GM19025 (cell line): ENCODE results near the gene TERB2.
"Not testable (repeated sequence)": the region's sequence is repeated elsewhere in the genome, so short reads cannot be mapped to it uniquely, and the experiment has no call there.

Source experiments
- ATAC-seq: cut with Tn5 transposase; IDR thresholded peaks from one replicate; pipeline ENCODE4 v1.9.1; 2021; ENCODE audit warnings: mild to moderate bottlenecking, low read depth, moderate library complexity; ENCODE audit not compliant: unreplicated experiment

Gene TERB2

GRCh38 chr15:44956388-44956787 is at the start of gene TERB2:
TSS of gene TERB2 (plus strand) at chr15:44956687. CDS start at chr15:44956719, 32 bp downstream.
- no peak for ATAC-seq

DNA sequence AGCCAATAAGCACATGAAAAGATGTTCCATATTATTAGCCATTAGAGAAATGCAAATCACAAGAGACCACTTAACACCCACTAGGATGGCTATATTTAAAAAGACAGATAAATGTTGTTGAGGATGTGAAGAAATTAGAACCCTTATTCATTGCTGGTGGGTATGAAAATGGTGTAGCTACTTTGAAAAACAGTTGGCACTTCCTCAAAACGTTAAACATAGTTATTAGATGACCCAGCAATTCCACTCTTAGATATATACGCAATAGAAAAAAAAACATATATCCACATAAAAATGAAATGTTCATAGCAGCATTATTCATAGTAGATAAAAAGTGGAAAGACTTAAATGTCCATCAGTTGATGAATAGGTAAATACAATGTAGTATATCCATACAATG is 47.1 kb upstream of the TERB2 start:
- ATAC-seq: no peak

DNA sequence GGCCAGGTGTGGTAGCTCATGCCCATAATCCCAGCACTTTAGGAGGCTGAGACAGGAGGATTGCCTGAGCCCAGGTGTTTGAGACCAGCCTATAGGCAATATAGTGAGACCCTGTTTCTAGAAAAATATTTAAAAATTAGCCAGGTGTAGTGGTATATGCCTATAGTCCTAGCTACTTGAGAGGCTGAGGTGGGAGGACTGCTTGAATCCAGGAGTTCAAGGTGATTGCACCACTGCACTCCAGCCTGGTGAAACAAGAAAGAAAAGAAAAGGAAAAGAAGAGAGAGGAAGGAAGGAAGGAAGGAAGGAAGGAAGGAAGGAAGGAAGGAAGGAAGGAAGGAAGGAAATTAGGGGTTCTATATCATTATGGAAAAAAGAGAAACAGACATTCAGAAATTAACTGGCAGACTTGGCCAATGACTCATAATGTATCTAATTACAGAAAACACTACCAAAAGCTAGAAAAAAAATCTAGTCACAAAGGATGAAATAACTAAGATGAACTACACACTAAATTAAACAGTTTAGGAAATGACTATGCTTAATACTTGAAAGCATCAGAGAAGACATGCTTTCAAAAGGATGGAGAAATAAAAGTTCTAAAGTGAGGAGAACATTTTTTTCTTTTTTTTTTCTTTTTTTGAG is 45.4 kb upstream of the TERB2 start:
- no peak for ATAC-seq

GRCh38 chr15:44912186-44912585 is 44.3 kb upstream of the TERB2 start:
- not testable (repeated sequence) for ATAC-seq

DNA sequence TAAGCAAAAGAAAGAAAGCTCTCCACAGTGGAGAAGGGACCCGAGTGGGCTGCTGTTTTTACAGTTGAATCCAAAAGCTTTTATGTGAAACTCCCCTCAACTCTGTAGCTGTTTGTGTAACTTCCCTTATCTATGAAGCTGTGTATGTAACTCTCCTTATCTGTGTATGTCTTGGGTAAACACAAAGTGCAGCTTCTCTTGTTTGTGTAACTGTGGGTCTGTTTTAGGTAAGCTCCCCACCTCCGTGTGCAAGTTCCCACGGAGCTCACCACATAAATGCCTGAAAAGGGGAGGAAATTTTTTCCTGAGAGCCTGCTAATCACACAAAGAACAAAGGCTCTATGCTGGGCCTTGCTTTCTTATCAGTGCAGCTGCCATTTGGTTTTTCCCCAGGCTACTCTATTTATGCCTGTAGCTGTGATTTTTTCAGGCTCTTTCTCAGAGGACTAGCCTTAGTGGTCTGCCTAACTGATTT is 43.5 kb upstream of the TERB2 start:
- ATAC-seq: not testable (repeated sequence)

DNA sequence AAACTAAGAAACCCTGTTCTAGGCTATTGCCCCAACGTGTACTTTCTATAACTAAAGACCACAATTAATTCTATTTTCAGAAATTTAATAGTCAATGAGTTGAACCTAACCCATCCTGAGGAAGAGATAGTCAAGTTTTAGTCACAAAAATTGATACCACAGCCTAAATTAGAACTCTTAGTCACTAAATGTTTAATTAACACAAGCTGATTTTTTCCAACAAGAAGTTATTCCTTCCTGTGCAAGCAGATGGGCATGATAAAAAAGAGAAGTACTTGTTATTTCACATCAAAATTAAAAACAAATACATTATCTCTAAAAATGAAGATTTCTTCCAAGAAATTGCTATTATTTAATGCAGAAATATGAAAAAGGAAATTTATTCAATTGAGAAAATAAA is 38.4 kb upstream of the TERB2 start:
- no peak for ATAC-seq

- ATAC-seq: not testable (repeated sequence)
These were observed 27.8 kb upstream of the TERB2 start for GRCh38 chr15:44928658-44929057.

GRCh38 chr15:44930283-44930682 is 26.2 kb upstream of the TERB2 start:
- not testable (repeated sequence) for ATAC-seq

- not testable (repeated sequence) for ATAC-seq
These were observed 1.8 kb downstream of the TERB2 start for GRCh38 chr15:44958302-44958701.

DNA sequence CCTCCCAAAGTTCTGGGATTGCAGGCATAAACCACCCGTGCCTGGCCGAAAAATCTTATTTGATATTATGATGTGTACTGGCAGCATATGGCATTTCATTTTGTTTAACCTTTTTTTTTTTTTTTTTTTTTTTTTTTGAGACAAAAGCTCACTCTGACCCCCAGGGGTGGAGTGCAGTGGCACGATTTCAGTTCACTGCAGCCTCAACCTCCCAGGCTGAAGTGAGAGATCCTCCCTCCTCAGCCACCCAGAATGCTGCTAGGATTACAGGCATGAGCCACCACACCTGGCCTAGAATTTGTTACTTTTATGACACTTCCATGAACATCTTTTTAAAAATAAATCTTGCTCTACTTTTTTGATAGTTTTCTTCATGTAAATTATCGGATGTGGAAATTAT is 12.0 kb downstream of the TERB2 start:
- ATAC-seq: no peak

DNA sequence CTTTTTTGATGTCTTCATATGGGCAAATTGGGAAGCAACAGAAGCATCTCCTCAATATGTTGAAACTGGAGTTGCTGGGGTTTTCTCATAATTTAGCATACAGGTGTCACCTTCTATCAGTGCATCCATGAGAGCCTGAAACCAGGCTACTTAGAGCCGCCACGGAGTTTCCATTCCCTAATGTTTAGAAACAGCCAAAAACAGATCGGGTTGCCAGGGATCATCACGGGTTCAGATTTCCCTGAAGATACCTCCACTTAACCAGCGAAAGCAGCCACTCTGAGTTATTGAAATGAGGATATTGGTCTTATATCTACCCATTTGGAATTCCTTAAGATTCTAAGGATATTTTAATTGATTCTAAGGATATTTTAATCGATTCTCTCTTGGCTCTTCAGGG is 14.5 kb downstream of the TERB2 start:
- ATAC-seq: no peak

DNA sequence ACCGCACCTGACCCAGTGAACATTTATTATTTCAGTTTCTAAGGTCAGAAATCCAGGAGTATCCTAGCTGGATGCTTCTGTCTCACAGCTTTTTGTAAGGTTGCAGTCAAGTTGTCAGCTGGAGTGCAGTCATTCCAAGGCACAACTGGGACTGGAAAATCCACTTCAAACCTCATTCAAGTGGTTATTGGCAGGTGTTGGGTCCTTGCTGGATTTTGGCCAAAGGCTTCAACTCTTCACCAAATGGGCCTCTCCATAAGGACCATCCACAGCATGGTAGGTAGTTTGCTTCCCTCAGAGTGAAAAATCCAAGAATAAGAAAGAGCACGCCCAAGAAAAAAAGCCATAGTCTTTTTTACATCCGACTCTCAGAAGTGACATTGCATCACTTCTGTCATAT is 19.7 kb downstream of the TERB2 start:
- ATAC-seq: not testable (repeated sequence)

DNA sequence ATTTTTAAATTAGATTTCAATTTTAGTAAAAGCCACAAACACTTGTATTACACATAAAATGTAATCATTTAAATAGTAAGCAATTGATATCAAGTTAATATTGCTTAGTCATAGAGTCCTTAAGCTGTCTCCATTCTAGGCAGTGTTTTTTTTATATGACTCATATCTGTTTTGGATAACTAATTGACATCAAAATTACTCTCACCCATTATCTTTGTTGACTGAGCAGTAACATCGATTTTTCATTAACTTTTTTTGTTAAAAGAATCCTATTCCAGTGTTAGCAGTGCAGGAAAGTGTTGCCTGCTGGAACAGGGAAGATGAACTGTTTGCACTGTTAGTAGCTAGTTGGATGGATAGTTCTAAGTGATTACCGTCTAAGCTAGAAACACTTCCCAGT is 21.3 kb downstream of the TERB2 start:
- ATAC-seq: not testable (repeated sequence)

DNA sequence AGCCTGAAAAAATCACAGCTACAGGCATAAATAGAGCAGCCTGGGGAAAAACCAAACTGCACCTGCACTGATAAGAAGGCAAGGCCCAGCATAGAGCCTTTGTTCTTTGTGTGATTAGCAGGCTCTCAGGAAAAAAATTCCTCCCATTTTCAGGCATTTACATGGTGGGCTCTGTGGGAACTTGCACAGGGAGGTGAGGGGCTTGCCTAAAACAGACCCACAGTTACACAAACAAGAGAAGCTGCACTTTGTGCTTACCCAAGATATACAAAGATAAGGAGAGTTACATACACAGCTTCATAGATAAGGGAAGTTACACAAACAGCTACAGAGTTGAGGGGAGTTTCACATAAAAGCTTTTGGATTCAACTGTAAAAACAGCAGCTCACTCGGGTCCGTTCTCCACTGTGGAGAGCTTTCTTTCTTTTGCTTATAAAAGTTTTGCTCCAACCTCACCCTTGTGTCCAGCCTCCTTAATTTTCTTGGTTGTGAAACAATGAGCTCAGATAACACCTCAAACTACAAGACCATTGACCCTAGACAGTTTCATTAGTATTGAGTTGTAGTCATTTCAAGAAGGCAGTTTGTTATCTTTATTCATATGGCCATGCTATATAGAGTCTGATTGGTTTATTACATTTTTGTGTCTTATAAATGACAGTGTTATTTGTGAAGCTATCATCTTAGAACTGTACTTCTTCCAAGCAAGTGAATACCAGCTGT is 23.3 kb downstream of the TERB2 start:
- not testable (repeated sequence) for ATAC-seq

- ATAC-seq: not testable (repeated sequence)
These were observed 27.7 kb downstream of the TERB2 start for GRCh38 chr15:44984144-44984543.

- not testable (repeated sequence) for ATAC-seq
These were observed 30.0 kb downstream of the TERB2 start for GRCh38 chr15:44986346-44987055.

- not testable (repeated sequence) for ATAC-seq
These were observed 31.2 kb downstream of the TERB2 start for GRCh38 chr15:44987711-44988110.

DNA sequence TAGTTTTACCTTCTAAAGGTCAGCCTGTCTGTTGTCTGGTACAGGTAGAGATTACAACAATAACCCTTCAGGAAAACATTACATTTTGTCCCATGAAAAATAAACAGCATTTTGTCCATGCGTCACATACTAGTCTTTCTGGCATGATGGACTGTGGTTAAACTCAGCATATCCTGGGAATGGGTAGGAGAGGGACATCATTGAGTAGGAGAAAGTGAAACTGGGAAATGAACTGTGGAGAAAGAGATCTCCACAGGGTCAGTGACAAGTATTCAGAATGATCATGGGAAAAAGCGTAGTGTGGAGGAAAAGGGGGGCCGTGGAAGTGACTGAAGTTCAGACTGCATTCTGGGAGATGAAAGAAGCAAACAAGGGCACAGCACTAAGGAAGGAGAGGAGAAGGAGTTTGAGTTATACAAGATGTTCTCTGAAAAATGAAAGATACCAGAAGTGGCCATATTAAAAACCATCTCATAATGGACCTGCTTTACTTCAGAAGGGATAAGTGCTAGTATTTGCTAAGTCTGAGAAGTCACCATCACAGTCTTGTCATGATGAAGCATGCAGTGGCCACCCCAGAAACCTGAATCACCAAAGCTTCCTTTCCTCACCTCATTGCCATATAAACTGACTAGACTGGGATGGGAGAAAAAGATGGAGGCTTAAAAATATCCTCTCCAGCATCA is 31.8 kb downstream of the TERB2 start:
- ATAC-seq: not testable (repeated sequence)

- ATAC-seq: not testable (repeated sequence)
These were observed 32.4 kb downstream of the TERB2 start for GRCh38 chr15:44988870-44989219.

- not testable (repeated sequence) for ATAC-seq
These were observed 41.1 kb downstream of the TERB2 start for GRCh38 chr15:44997632-44998031.

GRCh38 chr15:44999105-44999504 is 42.6 kb downstream of the TERB2 start:
- no peak for ATAC-seq
